Activated B cell treated with CpG ODN at 0.5 μM for 24 hours (primary cell): ENCODE measurements around the gene ACKR2. TPM values are rescaled to one million over a fixed set of nuclear protein-coding genes. Genes with fewer than 3 reads are reported as not detected.

Experiments used
- ATAC-seq: fragments of 200-7000 bp; cut with Tn5 transposase; one replicate; pipeline ENCODE4 v1.10.0; 2021; ENCODE audit warnings: low read depth, mild to moderate bottlenecking, moderate library complexity
- CTCF ChIA-PET: fragments of 350-600 bp; sonication (Branson Sonifier 250); formaldehyde crosslinking; loops from one replicate; lab custom pipeline; 2021; ENCODE audit warnings: antibody characterized with exemption; lab: Charles Lee
- POLR2A ChIA-PET: fragments of 350-600 bp; sonication (Branson Sonifier 250); formaldehyde crosslinking; loops from one replicate; lab custom pipeline; 2021; ENCODE audit warnings: antibody characterized with exemption; lab: Charles Lee
- DNase-seq: peaks from one replicate; pipeline ENCODE4 v3.0.0; 2022
- H3K27ac Mint-ChIP-seq: one replicate; pipeline ENCODE4 v1.8.0; 2020; ENCODE audit warnings: mixed read lengths
- H3K27me3 Mint-ChIP-seq: one replicate; pipeline ENCODE4 v1.8.0; 2021; ENCODE audit warnings: mixed read lengths
- H3K36me3 Mint-ChIP-seq: one replicate; pipeline ENCODE4 v1.8.0; 2021; ENCODE audit warnings: low read depth, mixed read lengths
- H3K4me1 Mint-ChIP-seq: one replicate; pipeline ENCODE4 v1.8.0; 2021; ENCODE audit warnings: mixed read lengths
- H3K4me3 Mint-ChIP-seq: one replicate; pipeline ENCODE4 v1.8.0; 2020; ENCODE audit warnings: mild to moderate bottlenecking, mixed read lengths
- H3K9me3 Mint-ChIP-seq: one replicate; pipeline ENCODE4 v1.8.0; 2020; ENCODE audit warnings: mixed read lengths
- CTCF ChIP-seq: fragments of 200-600 bp; IDR thresholded peaks from one replicate; pipeline ENCODE4 v1.8.0; 2022; ENCODE audit warnings: antibody characterized with exemption, mild to moderate bottlenecking
- intact Hi-C: fragments of 100-400 bp; cut with micrococcal nuclease; formaldehyde crosslinking; loops from one replicate; pipeline ENCODE4 v1.15.1; 2024
- total RNA-seq: library from RNA; stranded (reverse); gene quantifications from 2 replicates; pipeline ENCODE4 v1.2.3, GENCODE V29; 2022

ACKR2 gene
- total RNA-seq, 1 donor from 2014 or later: 0.22 TPM

DNA sequence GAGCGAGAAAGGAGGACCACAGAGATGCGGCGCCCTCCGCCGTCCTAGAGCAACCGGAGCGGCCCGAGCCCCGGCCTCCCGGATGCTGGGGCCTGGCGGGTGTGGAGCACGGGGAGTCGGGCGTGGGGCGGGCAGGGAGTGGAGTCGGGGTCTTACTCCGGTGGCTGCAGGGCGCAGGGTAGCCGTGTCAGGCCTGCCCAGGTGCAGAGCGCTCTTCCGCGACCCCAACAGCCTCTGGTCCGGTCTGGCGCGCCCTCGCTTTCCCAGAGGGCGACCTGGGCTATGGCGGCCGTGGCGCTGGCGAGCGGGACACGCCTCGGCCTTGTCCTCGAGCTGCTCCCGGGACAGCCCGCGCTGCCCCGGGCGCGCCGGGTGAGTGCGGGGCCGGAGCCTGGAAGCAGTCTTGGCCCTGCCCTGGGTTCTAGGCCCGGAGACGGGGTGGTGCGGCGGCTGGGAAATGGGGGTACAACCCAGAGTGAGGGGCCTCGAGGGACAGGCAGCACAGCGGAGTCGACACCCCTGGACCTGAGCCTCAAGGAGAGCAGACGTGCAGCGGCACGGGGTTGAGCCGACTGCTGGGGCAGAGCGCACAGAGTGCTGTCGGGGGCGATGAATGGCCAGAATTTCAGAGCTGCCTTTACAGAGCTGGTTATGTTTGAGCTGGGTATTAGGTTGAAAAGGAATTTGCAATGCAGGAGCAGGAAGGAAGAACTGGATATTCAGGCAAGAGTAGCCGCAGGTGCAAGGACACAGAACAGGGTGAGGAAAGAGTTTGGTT, 97.0 kb downstream of the ACKR2 start, which contains the start of gene ZNF662:
Gene ZNF662 (plus strand): TSS at position 73 of the 778 bp plus-strand sequence. CDS start 1,973 bp downstream, outside the sequence.
- intact Hi-C loops: no loop called here
- Mint-ChIP-seq H3K27me3 (peaks cover 55% of the 10 kb centered on the region), H3K4me3 (peak within 1 kb of the TSS; percentile 29), H3K36me3 (no peaks in the 10 kb centered on the region), H3K27ac (no peak within 1 kb of the TSS), H3K9me3 (peaks cover 10% of the 10 kb centered on the region), H3K4me1 (peaks cover 6% of the 10 kb centered on the region)
- DNase-seq: no peak
- TF ChIP-seq CTCF: no peak
- no peak for ATAC-seq
- POLR2A ChIA-PET: no interaction called here
- CTCF ChIA-PET: no interaction called here

DNA sequence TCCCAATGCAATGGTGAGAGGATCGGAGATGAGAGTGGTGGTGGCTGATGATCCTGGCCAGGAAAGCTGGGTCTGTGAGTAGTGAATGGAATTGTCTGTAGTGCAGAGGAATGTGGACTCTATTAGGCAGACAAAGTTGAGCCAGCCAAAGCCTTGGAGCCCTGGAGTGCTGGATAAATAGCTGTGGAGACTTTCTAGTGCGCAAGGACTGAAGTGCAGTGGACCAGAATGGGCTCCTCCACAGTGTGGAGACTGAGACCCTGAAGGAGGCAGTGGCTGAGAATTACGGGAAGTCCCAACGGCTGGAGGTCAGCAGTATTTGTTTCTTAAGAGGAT, 97.6 kb downstream of the ACKR2 start:
- no peak for TF ChIP-seq CTCF
- ChIA-PET POLR2A (no interaction called here), CTCF (no interaction called here)
- no peak overlapping the region for H3K4me3 Mint-ChIP-seq
- intact Hi-C loops: no loop called here
- DNase-seq (no peak), ATAC-seq (no peak)
- H3K27ac Mint-ChIP-seq: no peak overlapping the region
- peaks cover 6% of the 10 kb centered on the region for H3K4me1 Mint-ChIP-seq
- peaks cover 55% of the 10 kb centered on the region for H3K27me3 Mint-ChIP-seq
- no peaks in the 10 kb centered on the region for H3K36me3 Mint-ChIP-seq
- H3K9me3 Mint-ChIP-seq: peaks cover 10% of the 10 kb centered on the region

DNA sequence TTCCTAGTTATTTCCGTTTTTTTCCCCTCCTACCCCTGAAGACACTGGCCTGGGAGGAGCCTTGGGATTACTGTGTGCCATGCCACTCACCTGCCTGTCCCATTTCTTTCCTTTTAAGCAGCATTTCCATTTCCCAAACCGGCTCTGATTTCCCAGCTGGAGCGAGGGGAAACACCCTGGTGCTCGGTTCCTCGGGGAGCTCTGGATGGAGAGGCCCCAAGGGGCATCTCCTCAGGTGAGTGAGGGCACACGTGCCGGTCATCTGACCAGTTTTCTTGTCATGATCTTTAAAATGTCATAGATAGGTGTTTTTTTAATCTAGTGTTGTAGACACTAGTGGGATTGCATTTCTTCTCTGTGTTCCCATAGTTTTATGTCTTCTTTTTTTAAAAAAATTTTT, 99.4 kb downstream of the ACKR2 start:
- POLR2A ChIA-PET: no interaction called here
- Mint-ChIP-seq H3K27ac (no peak overlapping the region), H3K4me3 (no peak overlapping the region), H3K4me1 (peaks cover 6% of the 10 kb centered on the region), H3K27me3 (peaks cover 44% of the 10 kb centered on the region), H3K9me3 (peaks cover 10% of the 10 kb centered on the region), H3K36me3 (no peaks in the 10 kb centered on the region)
- DNase-seq (no peak), ATAC-seq (no peak)
- CTCF ChIA-PET: no interaction called here
- no peak for TF ChIP-seq CTCF
- intact Hi-C loops: no loop called here

DNA sequence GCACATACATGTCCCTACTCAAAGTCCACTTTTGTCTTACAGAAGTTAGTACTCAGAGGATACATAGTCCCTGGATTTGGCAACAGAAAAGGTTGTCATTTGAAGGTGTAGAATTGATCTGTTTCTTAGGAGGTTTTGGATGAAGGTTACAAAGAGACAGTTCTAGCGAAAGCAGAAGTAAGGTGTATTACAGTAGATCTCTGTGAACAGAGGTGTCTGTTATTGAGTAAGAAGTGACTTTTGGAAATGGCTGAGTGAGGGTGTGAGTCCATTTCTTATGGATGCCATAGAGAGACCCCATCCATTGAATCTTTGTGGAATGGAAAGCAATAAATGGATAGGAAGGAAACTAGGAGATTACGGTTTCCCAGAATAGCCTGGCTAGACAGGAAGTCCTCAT, 102.3 kb downstream of the ACKR2 start:
- CTCF ChIA-PET: no interaction called here
- Mint-ChIP-seq H3K36me3 (peaks cover 5% of the 10 kb centered on the region), H3K4me3 (no peak overlapping the region), H3K27ac (no peak overlapping the region), H3K27me3 (peaks cover 22% of the 10 kb centered on the region), H3K4me1 (peaks cover 2% of the 10 kb centered on the region), H3K9me3 (peaks cover 26% of the 10 kb centered on the region)
- ATAC-seq: no peak
- intact Hi-C loops: no loop called here
- no peak for DNase-seq
- TF ChIP-seq CTCF: no peak
- POLR2A ChIA-PET: no interaction called here

DNA sequence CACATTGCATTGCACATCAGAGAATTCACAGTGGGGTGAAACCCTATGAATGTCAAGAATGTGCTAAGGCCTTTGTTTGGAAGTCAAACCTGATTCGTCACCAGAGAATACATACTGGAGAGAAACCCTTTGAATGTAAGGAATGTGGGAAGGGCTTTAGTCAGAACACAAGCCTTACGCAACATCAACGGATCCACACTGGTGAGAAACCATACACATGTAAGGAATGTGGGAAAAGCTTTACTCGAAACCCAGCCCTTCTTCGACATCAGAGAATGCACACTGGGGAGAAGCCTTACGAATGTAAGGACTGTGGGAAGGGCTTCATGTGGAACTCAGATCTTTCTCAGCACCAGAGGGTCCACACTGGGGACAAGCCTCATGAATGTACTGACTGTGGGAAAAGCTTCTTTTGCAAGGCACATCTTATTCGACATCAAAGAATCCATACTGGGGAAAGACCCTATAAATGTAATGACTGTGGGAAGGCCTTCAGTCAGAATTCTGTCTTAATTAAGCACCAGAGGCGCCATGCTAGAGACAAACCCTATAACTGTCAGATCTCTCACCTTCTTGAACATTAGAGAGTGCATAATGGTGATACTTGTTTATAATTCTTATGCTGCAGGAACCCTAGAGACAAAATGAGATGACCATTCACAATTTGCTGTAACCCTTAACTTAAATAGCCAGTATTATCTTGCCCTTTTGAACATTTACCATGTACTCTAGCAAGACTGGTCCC, 105.7 kb downstream of the ACKR2 start:
- H3K27ac Mint-ChIP-seq: no peak overlapping the region
- H3K9me3 Mint-ChIP-seq: peaks cover 36% of the 10 kb centered on the region
- ChIA-PET CTCF (no interaction called here), POLR2A (no interaction called here)
- intact Hi-C loops: no loop called here
- peaks cover 5% of the 10 kb centered on the region for H3K36me3 Mint-ChIP-seq
- no peak overlapping the region for H3K4me3 Mint-ChIP-seq
- H3K4me1 Mint-ChIP-seq: no peaks in the 10 kb centered on the region
- ATAC-seq: no peak
- H3K27me3 Mint-ChIP-seq: peaks cover 3% of the 10 kb centered on the region
- TF ChIP-seq CTCF: no peak
- no peak for DNase-seq
